ENCODE results near the gene TUBG1. TPM values are rescaled to one million over a fixed set of nuclear protein-coding genes. Genes with fewer than 3 reads are reported as not detected.

Gene TUBG1
- total RNA-seq, 4 donors from 2014 or later = 15.3 to 45.6 (median 21.6) TPM

- peak overlapping the region; percentile 66 to 79 (median 76) for H3K4me3 ChIP-seq
- H3K27me3 ChIP-seq = no peaks in the 10 kb centered on the region
- peak overlapping the region in 3 of 4 donors; percentile 84 to 95 (median 91) for H3K27ac ChIP-seq
- H3K36me3 ChIP-seq = peaks cover 0 to 24% (median 13%) of the 10 kb centered on the region in 3 donors
- no peaks in the 10 kb centered on the region for H3K9me3 ChIP-seq
- no peak for TF ChIP-seq EP300 (IDR thresholded peaks at IDR 0.05)
- TF ChIP-seq, protein P1, sequence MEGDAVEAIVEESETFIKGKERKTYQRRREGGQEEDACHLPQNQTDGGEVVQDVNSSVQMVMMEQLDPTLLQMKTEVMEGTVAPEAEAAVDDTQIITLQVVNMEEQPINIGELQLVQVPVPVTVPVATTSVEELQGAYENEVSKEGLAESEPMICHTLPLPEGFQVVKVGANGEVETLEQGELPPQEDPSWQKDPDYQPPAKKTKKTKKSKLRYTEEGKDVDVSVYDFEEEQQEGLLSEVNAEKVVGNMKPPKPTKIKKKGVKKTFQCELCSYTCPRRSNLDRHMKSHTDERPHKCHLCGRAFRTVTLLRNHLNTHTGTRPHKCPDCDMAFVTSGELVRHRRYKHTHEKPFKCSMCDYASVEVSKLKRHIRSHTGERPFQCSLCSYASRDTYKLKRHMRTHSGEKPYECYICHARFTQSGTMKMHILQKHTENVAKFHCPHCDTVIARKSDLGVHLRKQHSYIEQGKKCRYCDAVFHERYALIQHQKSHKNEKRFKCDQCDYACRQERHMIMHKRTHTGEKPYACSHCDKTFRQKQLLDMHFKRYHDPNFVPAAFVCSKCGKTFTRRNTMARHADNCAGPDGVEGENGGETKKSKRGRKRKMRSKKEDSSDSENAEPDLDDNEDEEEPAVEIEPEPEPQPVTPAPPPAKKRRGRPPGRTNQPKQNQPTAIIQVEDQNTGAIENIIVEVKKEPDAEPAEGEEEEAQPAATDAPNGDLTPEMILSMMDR (IDR thresholded peaks at IDR 0.05) = no peak
- no peak for TF ChIP-seq POLR2A (IDR thresholded peaks at IDR 0.05)
- peaks cover 0 to 65% (median 36%) of the 10 kb centered on the region in 4 donors for H3K4me1 ChIP-seq
- 73 to 76% methylated on average over 14 of the region's 14 CpGs for WGBS, 2 donors
- DNase-seq (ENCODE audit: low spot score in 2 of 2) = no peak
These were observed 46.4 kb upstream of the TUBG1 start for GRCh38 chr17:42563143-42563509.

DNA sequence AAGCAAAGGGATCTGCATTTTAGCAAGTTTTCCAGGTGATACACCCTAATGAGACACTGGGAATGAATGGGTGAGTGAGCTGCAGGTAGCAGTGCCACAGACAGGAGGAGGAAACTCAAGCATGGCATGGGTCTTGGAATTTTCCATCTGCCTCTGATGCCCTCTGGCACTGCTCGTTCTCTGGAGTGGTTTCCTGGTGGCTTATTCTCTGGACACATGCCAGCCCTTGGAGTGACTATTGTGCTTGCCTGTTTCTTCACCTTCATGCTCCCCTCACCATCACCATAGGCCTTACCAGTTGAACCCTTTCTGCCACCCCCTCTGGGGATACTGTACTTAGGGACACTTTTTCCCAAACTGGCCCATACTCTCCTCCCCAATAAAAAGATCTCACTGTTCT lies 45.9 kb upstream of the TUBG1 start:
- peaks cover 0 to 28% (median 15%) of the 10 kb centered on the region in 3 donors for H3K36me3 ChIP-seq
- H3K9me3 ChIP-seq = no peaks in the 10 kb centered on the region
- DNase-seq (ENCODE audit: low spot score in 2 of 2) = no peak
- TF ChIP-seq, protein P1 (IDR thresholded peaks at IDR 0.05) = no peak
- TF ChIP-seq POLR2A (IDR thresholded peaks at IDR 0.05) = no peak
- TF ChIP-seq EP300 (IDR thresholded peaks at IDR 0.05) = no peak
- H3K4me3 ChIP-seq = peak overlapping the region in 2 of 4 donors; percentile 76 to 77
- H3K4me1 ChIP-seq = peaks cover 0 to 70% (median 40%) of the 10 kb centered on the region in 4 donors
- no peak overlapping the region for H3K27ac ChIP-seq
- no peaks in the 10 kb centered on the region for H3K27me3 ChIP-seq
- 27 to 41% methylated on average over 1 of the region's 1 CpG for whole genome bisulfite sequencing, 2 donors

DNA sequence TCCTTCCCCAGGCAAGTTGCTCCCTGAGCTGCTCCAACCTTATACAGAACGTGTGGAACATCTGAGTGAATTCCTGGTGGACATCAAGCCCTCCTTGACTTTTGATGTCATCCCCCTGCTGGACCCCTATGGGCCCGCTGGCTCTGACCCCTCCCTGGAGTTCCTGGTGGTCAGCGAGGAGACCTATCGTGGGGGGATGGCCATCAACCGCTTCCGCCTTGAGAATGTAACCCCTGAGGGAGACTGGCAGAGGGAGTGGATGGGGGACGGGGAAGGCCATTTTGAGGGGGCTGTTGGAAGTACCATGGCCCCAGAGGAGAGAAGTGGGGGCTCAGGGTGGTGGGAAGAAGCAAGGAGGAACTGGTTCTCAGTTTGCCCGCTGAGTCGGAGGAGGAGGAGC lies 45.5 kb upstream of the TUBG1 start:
- Histone ChIP-seq H3K4me3 (no peak overlapping the region), H3K36me3 (peaks cover 0 to 32% (median 19%) of the 10 kb centered on the region in 3 donors), H3K9me3 (no peaks in the 10 kb centered on the region), H3K27ac (peak overlapping the region in 1 of 4 donors; percentile 26), H3K27me3 (no peaks in the 10 kb centered on the region), H3K4me1 (peaks cover 0 to 74% (median 40%) of the 10 kb centered on the region in 4 donors)
- DNase-seq (ENCODE audit: low spot score in 2 of 2) = no peak
- 74 to 81% methylated on average over 9 of the region's 9 CpGs for WGBS, 2 donors
- no peak for TF ChIP-seq POLR2A (IDR thresholded peaks at IDR 0.05)
- TF ChIP-seq, protein P1 (IDR thresholded peaks at IDR 0.05) = no peak
- TF ChIP-seq EP300 (IDR thresholded peaks at IDR 0.05) = no peak

- Histone ChIP-seq H3K4me1 (peaks cover 0 to 72% (median 40%) of the 10 kb centered on the region in 4 donors), H3K9me3 (no peaks in the 10 kb centered on the region), H3K36me3 (peaks cover 0 to 43% (median 27%) of the 10 kb centered on the region in 3 donors), H3K27me3 (no peaks in the 10 kb centered on the region), H3K4me3 (no peak overlapping the region), H3K27ac (no peak overlapping the region)
- 85 to 91% methylated on average over 14 to 15 of the region's 15 CpGs for WGBS, 2 donors
- DNase-seq (ENCODE audit: low spot score in 2 of 2) = no peak
- TF ChIP-seq EP300 (IDR thresholded peaks at IDR 0.05) = no peak
- TF ChIP-seq POLR2A (IDR thresholded peaks at IDR 0.05) = no peak
- TF ChIP-seq, protein P1 (IDR thresholded peaks at IDR 0.05) = no peak
These were observed 44.5 kb upstream of the TUBG1 start for GRCh38 chr17:42564815-42565522.

- 87 to 90% methylated on average over 14 to 16 of the region's 16 CpGs for WGBS, 2 donors
- peak overlapping the region in 3 of 4 donors; percentile 93 to 96 (median 96) for H3K27ac ChIP-seq
- no peak overlapping the region for H3K4me3 ChIP-seq
- H3K27me3 ChIP-seq = no peaks in the 10 kb centered on the region
- peaks cover 0 to 65% (median 40%) of the 10 kb centered on the region in 4 donors for H3K4me1 ChIP-seq
- H3K9me3 ChIP-seq = no peaks in the 10 kb centered on the region
- DNase-seq (ENCODE audit: low spot score in 2 of 2) = no peak
- H3K36me3 ChIP-seq = peaks cover 0 to 50% (median 28%) of the 10 kb centered on the region in 3 donors
- no peak for TF ChIP-seq EP300 (IDR thresholded peaks at IDR 0.05)
- TF ChIP-seq, protein P1 (IDR thresholded peaks at IDR 0.05) = no peak
These were observed 43.8 kb upstream of the TUBG1 start for GRCh38 chr17:42565523-42566214.

Data from tibial nerve (tissue), 4 donors.